Left ventricle myocardium superior (tissue), 1 donor: ENCODE data around the gene KIF1A. TPM values are rescaled to one million over a fixed set of nuclear protein-coding genes. Genes with fewer than 3 reads are reported as not detected.

Experiments used
- ATAC-seq: fragments of 200-7000 bp; cut with Tn5 transposase; one replicate; pipeline ENCODE4 v1.9.1; 2020; ENCODE audit warnings: mild to moderate bottlenecking, moderate library complexity
- DNase-seq: peaks from one replicate; pipeline ENCODE4 v3.0.0-alpha.2; 2020
- intact Hi-C: fragments of 100-400 bp; cut with micrococcal nuclease; formaldehyde crosslinking; loops from one replicate; pipeline ENCODE4 v1.11.0; 2022
- total RNA-seq: library from RNA; stranded (reverse); fragmentation: NEBNext Ultra II Directional; extraction: Animal tissue kit (Norgen Biotek cat#: 25700); gene quantifications from one replicate; pipeline ENCODE4 v1.2.1, GENCODE V29; 2021
- donor health status: DM: no; HTN: yes; CAD: no; lungs with severe emphysema.

The KIF1A gene
- total RNA-seq, 1 donor from 2014 or later: 1.6 TPM

DNA sequence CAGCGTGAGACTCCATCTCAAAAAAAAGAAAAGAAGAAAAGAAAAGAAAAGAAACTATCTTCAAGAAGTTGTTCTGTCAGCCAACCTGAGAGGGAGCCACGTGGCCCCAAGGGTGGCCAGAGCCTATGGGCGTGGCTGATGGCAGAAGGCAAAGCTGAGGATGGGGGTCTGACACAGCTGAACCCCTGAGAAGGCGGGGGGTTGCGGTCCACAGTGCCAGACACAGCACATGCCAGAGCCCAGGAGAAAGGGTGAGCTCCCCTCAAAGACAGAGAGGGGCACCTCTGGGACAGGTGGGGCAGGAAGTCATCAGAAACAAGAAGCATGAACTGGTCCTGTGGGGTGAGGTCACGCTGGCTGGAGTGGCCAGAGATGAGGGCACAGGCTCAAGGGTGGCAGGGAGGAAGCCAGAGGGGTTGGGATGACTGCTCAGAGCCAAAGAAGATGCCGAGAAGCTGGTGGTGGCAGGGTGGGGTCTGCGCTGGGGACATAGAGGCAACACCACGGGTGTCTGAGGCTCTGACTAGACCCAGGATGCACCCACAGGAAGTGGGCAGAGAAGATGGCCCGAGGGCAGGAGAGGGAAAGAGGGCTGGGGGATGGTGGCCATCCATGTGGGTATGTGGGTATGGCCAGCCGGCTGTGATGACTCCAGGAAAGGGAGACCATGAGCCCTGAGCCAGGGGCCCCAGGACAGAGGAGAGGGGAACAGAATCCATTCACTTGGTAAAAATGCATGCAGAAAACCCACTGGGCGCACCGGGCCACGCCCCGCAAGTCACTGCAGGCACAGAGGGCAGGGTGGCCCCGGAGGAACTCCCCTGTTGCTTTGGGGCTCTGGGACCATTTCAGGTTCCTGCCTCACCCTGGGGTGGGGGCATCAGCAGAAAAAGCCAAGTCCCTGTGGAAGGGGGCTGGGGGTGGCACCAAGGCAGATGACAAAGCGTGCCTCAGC is 8.4 kb downstream of the KIF1A start:
- ATAC-seq (no peak), DNase-seq (peak; percentile 22)
- intact Hi-C loops: no loop called here

DNA sequence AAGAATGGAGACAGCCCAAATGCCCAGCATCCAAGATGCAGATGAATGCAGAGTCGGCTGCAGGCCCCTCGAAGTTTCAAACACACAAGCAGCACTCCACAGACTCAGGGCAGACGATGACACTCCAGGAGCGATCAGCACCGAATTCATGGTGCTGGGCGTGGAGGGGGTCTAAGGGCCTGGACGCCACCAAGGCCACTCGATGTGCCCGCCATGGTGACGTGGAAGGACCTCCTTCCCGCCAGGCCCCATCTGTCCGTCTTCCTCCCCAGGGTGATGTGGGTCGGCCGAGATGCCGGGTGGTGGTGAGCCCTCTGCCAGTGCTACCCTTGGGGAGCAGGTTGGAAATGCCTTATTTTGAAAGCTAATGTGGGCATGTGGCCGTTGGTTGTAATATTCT is 9.4 kb downstream of the KIF1A start:
- ATAC-seq (no peak), DNase-seq (peak; percentile 12)
- intact Hi-C loops: no loop called here

DNA sequence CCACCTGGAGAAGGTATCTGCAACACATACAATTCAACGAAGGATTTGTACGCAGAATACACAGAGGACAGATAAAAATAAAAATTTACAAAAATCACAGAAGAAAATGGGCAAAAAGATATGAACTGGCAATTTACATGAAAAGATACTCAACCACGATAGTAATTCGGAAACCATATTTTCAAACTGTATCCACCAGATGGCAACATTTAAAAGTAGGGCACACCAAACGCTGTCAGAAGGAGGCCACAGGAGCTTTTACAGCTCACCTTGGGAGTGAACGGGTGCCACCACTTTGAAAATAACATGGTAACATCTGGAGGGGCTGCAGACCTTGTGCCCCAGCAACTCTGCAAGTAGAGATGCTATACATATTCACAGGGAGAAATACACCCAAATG is 9.8 kb downstream of the KIF1A start:
- ATAC-seq (no peak), DNase-seq (no peak)
- intact Hi-C loops: no loop called here

DNA sequence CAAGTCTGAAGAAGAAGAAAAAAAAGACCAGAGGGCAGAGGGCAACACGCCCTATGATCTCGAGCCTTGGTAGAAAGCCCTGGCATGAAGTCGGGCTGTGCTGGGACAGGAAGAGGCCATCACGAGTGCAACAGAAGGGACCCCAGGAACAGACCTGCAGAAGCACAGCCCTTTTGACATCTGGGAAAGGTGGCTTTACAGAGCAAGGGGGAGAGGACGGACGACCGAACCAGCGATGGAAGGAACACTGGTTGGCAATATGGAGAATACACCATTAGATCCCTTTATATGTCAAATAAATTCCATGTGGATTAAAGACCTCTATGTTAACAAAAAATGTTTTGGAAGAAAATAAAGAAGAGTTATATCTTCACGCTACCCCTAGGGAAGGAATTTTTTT is 10.7 kb downstream of the KIF1A start:
- no peak for ATAC-seq
- intact Hi-C loops: no loop called here
- no peak for DNase-seq

DNA sequence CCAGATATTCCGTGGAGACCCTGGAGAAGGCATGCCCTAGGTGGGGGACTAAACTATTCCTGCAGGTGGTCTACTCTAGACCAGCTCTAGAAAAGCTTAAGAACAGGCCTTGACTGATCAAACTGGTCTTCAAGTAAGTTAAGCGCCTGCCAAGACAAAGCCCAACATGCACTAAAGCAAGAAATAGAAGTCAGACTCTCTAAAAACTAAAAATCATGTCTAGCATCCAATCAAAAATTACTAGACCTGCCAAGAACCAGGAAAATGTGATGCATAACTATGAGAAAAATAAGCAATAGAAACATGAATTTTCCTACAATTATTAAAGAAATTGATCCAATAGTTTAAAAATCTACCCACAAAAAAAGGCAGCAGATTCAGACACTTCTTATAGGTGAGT is 13.6 kb downstream of the KIF1A start:
- DNase-seq (no peak), ATAC-seq (no peak)
- intact Hi-C loops: no loop called here

DNA sequence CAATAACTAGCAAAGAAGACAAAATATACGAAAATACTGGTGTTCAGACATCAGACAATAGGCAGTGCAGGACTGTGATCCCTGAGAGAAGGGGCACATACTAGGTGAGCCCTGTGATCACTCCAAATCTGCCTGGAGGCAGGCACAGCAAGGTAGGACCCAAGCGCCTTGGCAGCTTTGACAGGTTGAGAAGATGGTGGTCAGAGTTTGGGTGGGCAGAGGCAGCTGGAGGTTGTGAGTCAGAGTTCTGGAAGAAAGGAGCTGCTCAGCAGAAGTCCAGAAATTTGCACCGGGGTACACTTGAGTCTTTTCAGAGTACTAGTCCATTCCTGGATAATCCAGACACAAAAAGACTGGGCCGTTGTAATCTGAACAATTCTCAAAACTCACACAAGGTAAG is 14.0 kb downstream of the KIF1A start:
- intact Hi-C loops: no loop called here
- ATAC-seq: no peak
- no peak for DNase-seq

DNA sequence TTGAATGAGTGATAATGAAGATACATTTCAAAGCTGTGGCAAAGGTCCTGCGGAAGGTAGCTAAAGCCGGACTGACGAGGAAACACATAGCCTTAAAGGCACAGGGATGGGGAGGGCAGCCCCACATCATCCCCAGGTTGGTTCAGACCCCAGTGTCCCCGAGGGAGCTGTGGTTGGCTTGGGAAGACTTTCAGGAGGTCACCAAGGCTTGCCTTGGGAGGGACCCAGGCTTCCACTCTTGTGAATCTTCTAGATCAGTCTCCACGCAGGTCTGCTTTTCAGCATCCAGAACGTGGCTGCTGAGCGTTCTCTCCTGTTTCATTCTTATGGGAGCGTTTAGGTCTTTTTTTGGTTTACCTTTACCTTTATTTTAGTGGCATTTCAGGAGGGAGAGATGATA is 16.8 kb downstream of the KIF1A start:
- ATAC-seq (no peak), DNase-seq (no peak)
- intact Hi-C loops: no loop called here

DNA sequence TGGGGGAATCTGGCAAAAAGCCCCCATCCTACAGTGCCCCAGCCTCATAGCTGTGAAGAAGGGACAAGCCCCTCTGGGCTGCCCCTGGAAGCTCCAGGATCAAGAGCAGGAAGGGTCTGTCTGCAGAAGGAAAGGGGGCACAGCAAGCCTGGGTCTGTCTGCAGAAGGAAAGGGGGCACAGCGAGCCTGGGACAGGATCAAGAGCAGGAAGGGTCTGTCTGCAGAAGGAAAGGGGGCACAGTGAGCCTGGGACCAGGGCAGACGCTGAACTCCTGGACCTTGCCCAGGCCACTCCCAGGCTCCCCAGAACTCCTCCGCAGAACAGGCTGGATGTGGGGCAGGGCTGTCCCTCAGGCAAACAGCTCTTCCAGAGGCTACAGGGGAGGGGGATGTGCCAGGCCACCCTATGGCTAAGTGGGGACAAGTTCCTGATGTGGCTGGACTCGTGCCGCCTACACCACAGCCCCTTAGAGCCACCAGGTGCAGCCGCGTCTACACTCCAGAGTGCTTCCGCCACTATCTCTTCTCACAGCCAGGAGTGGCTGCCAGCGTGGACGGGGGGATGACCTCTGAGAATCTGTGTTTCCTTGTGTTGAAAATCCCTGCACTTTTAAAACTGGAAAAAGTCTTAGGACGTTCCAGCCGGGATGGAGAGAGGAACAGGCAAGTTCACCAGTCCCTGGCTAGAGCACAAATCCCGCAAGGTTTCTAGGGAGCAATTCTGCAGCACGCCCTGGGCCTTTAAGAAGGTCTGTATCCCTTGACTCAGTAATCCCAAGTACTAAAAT is 20.8 kb downstream of the KIF1A start:
- DNase-seq (peak; percentile 20), ATAC-seq (no peak)
- intact Hi-C loops: no loop called here

DNA sequence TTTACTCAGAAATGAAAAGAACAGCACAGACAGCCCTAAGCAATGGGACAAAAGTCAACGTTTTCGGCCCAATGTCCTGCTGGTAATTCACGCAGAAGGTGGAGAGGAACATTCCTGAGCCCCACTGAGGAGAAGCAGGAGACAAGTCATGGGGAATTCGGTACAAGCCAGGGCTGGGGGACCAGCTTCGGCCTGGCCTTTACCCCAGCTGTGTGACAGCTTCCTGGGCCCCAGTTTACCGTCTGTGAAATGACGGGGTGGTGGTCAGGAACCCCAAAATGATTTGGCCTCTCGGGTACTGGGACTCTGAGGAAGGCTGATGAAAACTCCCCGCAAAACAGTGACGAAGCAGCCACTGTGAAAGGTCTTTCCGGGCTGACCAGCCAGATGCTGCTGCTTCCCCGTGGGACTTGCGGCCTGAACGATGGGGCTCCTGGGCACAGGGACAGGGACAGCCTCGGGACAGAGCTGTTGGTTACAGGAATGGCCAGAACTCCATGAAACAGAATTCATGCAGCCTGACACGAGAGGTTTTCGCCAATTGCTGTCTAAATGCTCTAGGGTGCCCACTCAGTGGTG is 21.6 kb downstream of the KIF1A start:
- no peak for DNase-seq
- intact Hi-C loops: no loop called here
- ATAC-seq: no peak

DNA sequence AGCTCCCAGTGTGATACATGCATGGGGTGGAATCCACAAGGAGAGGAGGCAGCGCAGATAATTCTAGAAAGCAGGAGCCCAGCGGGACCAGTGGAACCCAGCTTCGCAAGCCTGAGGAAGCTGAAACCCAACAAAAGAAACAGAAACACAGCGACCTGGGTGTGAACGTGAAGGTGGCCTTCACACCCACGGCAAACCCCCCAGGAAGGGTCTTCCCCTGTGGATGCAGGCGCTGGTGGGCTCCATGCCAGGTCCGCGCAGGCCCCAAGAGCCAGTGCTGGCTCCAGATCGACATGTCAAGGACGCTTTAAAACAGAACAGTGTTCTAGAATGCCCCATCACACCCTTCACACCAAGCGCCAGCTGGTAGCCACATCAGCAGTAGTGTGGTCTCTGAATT is 22.1 kb downstream of the KIF1A start:
- DNase-seq: peak; percentile 16
- no peak for ATAC-seq
- intact Hi-C loops: no loop called here

DNA sequence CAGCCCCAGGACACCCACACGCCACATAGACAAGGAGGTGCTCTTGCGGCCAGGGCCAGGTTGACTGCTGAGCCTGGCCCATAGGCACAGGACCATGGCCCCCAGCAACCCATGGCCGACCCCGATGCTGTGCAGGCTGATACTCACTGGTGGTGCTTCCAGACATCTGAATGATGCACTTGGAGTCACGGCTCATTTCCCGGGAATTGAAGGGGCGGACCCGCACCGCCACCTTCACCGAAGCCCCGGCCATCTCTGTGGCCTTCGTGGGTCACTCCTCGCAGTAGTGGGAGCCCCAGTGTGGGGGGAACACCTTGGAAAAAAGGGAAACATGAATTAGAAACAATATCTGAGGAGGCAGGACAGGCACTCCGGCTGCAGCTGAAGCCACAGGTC is 22.5 kb downstream of the KIF1A start:
- DNase-seq (peak; percentile 18), ATAC-seq (no peak)
- intact Hi-C loops: no loop called here

DNA sequence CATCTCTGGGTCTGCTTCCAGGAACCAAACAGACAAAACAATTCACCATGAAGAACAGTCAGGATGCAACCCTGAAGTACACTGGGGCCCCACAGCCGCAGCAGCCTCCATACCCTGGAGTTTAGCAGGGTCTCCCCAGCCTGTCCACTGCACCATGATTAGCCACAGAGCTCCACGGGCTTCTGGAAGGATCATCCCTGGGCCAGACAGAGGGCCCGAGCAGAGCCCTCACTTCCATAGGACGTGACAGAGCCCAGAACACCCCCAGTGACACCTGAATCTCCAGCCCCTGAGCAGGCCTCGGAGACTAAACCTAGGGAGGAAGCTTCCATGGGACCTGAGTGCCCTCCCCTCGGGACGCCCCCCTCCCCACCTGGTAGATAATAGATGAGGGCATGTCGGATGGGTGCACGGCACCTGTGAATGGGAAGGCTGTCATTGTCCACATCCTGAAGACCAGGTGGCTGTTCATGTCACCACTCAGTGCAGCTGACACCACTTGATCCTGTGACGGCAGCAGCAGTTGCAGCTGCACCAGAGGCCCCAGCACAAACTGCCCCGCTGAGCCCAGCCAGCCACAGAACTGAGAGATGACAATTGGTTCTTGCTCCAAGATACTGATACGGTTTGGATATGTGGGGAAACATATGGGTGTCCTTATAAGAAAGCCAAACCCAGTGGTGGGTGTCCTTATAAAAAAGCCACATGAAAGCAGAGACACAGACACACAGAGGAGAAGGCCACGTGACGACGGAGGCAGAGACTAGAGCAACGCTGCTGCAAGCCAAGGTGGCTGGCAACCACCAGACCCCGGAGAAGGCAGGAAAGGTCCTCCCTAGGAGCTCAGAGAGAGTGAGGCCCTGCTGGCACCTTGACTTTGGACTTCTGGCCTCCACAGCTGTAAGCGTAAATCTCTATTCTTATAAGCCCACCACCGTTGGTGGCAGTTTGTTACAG is 23.2 kb downstream of the KIF1A start:
- ATAC-seq (no peak), DNase-seq (peak; percentile 16)
- intact Hi-C loops: no loop called here

DNA sequence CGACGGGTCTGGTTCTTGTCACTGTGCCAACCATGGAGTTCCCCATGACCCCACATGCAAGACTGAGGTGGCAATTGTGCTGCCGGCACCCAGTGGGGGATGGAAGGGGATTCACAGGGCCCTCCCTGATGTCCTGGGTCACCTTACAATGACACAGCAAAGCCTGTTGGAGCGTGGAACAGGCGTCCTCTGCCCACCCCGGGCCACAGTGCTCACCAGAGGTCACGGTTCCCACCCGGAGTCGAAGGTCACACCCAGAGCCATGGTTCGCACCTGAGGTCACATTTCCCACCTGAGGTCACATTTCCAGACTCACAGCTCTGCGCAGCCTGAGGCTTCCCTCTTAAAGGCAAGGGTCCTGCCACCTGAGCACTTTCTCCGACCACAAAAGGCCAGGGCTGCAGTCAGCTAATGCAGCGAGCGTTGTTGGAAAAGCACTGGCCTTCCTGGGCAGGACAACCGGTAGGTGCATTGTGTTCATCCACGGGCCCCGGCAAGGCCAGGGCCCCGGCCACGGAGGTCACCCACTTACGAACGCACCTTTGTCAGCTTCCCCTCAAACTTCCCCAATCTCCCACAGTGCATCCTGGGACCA is 24.0 kb downstream of the KIF1A start:
- DNase-seq (peak; percentile 19), ATAC-seq (no peak)

DNA sequence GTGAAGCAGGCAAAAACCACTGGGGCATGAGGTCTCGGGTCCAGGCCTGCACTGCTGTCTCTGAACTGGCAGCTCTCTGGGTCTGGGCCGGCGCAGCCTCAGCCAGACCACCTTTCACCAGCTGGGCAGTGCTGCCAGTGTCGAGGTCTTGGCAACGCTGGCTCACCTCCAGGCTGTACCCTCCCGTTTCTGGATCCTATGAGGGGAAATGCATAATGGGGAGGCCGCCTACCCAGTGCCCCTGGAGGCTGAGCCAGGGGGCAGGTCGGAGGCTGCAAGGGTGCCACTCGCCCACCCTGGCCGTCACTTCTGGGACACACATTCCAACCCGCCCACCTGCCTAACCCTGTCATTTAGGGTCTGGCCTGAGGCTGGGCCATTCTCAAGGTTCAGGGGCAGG is 24.6 kb downstream of the KIF1A start:
- intact Hi-C loops: no loop called here
- DNase-seq: peak; percentile 9
- ATAC-seq: no peak

More for the DNA sequence above, 24.0 kb downstream of the KIF1A start:
- intact Hi-C loops: no loop called here

DNA sequence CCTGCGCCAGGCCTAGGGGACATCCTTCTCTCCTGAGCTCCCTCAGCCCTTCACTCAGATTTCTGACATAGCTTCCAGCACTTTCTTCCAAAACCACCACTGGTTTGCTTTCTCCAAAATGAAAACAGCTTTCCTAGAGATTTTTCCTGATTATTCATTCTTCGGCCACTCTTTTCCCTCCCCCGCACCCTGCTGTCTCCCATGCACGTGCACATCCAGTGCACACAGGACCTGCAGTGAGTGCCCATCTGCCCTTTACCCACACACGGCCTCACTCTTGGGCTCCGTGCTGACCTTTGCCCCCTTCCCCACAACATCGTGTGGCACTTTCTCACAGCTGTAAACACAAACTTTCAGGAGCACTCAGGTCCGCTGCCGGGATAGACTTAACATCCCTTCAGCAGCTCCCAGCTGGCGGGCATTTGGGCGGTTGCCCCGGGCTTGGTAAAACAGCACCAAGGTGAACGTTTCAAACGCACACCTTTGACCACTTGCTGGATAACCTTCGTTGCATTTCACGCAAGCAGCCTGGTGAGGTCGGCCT is 25.8 kb downstream of the KIF1A start:
- intact Hi-C loops: no loop called here
- ATAC-seq (no peak), DNase-seq (peak; percentile 16)

DNA sequence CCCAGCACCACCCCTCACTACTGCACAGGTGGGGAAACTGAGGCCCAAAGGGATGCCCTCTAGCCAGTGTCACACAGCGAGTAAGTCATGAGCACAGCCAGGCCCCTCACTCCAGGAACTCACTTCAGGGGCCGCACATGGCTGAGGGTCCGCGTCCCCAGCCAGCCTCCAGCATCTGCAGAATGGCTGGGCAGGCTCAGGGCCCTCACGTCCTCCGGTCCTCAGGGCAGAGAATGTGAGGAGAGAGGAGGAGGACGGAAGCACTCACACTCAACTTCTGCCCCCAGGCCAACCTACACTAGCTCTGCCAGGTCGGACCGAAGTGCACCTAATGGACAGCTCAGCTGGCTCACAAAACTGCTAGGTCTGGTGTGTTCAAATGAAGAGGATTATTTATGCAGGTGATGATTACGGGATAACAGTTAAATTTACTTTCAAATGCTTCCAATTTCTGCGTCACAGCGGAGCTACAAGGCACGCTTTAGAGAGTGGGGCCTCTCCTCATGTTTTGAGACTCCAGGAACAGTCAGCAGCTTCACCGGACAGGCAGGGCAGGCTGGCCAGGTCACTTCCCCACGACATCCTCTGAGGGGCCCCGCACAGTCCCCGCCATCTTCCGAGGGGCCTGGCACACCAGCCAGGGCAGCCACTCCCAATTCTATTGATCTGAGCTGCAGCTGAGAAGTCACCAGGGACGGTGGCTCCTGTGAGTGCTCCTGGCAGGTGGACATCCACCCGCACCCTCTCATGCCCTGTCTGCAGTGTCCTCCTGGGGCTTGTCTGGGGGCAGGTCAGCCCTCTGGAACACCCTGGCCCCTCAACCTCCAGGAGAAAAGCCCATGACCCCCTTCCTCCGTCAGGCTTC is 26.5 kb downstream of the KIF1A start:
- no peak for ATAC-seq
- DNase-seq: no peak
- intact Hi-C loops: no loop called here

DNA sequence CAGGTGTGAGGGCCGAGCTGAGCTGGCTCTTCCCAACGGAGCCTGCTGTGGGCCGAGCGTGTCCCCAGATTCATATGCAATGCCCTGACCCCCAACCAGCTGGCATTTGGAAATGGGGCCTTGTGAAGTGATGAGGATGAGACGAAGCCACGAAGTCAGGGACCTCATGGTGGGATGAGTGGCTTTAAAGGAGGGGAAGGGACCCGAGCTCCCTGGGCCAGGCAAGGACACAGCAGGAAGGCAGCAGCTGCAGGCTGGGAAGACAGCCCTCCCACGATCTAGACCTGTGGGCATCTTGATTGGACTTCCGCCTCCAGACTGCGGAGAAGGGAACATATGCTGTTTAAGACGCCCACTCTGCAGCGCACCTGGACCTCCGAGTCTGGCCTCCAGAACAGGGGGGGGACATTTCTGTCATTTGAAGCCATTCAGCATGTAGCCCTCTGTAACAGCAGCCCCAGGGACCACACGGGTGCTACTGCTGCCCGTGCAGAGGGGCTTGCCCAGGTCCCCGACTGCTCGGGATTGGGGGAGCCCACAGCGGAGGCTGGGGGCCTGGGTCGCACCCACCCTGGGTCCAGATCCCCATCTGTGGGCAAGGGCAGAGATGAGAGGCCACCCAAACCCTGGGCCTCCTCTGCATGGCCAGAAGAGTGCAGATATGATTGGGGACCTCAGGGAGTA is 27.2 kb downstream of the KIF1A start:
- intact Hi-C loops: no loop called here
- DNase-seq: no peak
- ATAC-seq: no peak
